NT2/D1 (cell line): ENCODE measurements around the gene PLEKHF1.

Experiments used
- DNase-seq: peaks from one replicate; pipeline ENCODE4 v3.0.0-alpha.2; 2011; ENCODE audit warnings: low read depth, low spot score
- H3K27me3 ChIP-seq: 2 replicates; pipeline ENCODE4 v1.6.0; 2011; ENCODE audit warnings: mild to moderate bottlenecking; ENCODE audit not compliant: insufficient read length, insufficient read depth
- H3K36me3 ChIP-seq: 2 replicates; pipeline ENCODE4 v1.6.1; 2011; ENCODE audit warnings: mild to moderate bottlenecking, low read length, mixed read lengths; ENCODE audit not compliant: insufficient read depth, insufficient read length
- H3K4me1 ChIP-seq: 2 replicates; pipeline ENCODE4 v1.5.1; 2011; ENCODE audit not compliant: insufficient read depth, insufficient read length
- H3K4me3 ChIP-seq: 2 replicates; pipeline ENCODE4 v1.5.1; 2011; ENCODE audit warnings: low read depth; ENCODE audit not compliant: insufficient read length
- H3K9ac ChIP-seq: 2 replicates; pipeline ENCODE4 v1.6.0; 2011; ENCODE audit warnings: low read depth; ENCODE audit not compliant: insufficient read length
- H3K9me3 ChIP-seq: 2 replicates; pipeline ENCODE4 v1.5.1; 2011; ENCODE audit warnings: mild to moderate bottlenecking, low read length; ENCODE audit not compliant: insufficient read depth
- SUZ12 ChIP-seq: IDR thresholded peaks from 2 replicates; pipeline ENCODE4 v1.6.1; 2011; ENCODE audit not compliant: insufficient read length, insufficient read depth; ENCODE audit errors: extremely low read depth
- YY1 ChIP-seq: IDR thresholded peaks from 2 replicates; pipeline ENCODE4 v1.6.1; 2011; ENCODE audit not compliant: insufficient read length, insufficient read depth
- ZNF274 ChIP-seq: IDR thresholded peaks from 2 replicates; pipeline ENCODE4 v1.6.1; 2011; ENCODE audit warnings: mild to moderate bottlenecking, low read depth, low read length

Gene PLEKHF1

GRCh38 chr19:29665215-29665825, at the start of gene PLEKHF1:
Gene PLEKHF1 (plus strand): TSS chr19:29665461. CDS start chr19:29673840, 8,379 bp downstream.
- peaks cover 10% of the 10 kb centered on the region for H3K4me1 ChIP-seq
- no peak for TF ChIP-seq ZNF274
- TF ChIP-seq YY1, result no peak
- no peak for TF ChIP-seq SUZ12
- peaks cover 5% of the 10 kb centered on the region for H3K27me3 ChIP-seq
- peak; percentile 39 for DNase-seq
- no peaks in the 10 kb centered on the region for H3K9me3 ChIP-seq
- peak within 1 kb of the TSS; percentile 55 for H3K4me3 ChIP-seq
- H3K36me3 ChIP-seq, result peaks cover 6% of the 10 kb centered on the region
- H3K9ac ChIP-seq, result peak within 1 kb of the TSS; percentile 74

- Histone ChIP-seq H3K4me1 (no peaks in the 10 kb centered on the region), H3K4me3 (no peak overlapping the region), H3K9me3 (no peaks in the 10 kb centered on the region), H3K36me3 (peaks cover 58% of the 10 kb centered on the region), H3K27me3 (no peaks in the 10 kb centered on the region), H3K9ac (no peak overlapping the region)
- DNase-seq, result no peak
- TF ChIP-seq YY1, result no peak
- TF ChIP-seq ZNF274, result no peak
- TF ChIP-seq SUZ12, result no peak
These were observed 49.3 kb upstream of the PLEKHF1 start for GRCh38 chr19:29615891-29616425.

DNA sequence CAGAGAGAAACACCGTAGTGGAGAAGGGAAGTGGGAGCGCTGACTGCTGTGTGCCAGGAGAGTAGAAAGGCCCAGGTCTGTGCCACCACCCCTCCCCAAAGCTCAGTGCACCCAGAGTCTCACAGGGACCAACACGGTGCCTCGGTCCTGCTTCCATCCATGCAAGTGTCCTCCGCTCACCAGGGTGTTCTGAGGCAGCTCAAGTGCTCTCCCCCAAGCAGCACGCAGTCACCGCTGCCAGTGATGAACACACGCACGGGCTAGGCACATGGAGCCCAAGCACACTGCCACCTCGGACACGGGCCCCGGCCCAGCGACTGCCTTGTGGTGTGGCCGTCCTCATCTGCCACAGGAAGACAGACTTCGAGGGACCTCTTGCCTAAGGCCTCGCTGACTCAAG, 48.7 kb upstream of the PLEKHF1 start:
- Histone ChIP-seq H3K4me3 (no peak overlapping the region), H3K9me3 (no peaks in the 10 kb centered on the region), H3K36me3 (peaks cover 52% of the 10 kb centered on the region), H3K27me3 (no peaks in the 10 kb centered on the region), H3K4me1 (no peaks in the 10 kb centered on the region), H3K9ac (no peak overlapping the region)
- DNase-seq, result no peak
- TF ChIP-seq YY1, result no peak
- TF ChIP-seq SUZ12, result no peak
- TF ChIP-seq ZNF274, result no peak

GRCh38 chr19:29617366-29618266, 47.6 kb upstream of the PLEKHF1 start:
- no peak for TF ChIP-seq SUZ12
- TF ChIP-seq YY1, result no peak
- no peak for TF ChIP-seq ZNF274
- Histone ChIP-seq H3K4me1 (no peaks in the 10 kb centered on the region), H3K27me3 (no peaks in the 10 kb centered on the region), H3K4me3 (no peak overlapping the region), H3K36me3 (peaks cover 41% of the 10 kb centered on the region), H3K9me3 (no peaks in the 10 kb centered on the region), H3K9ac (no peak overlapping the region)
- DNase-seq, result no peak

DNA sequence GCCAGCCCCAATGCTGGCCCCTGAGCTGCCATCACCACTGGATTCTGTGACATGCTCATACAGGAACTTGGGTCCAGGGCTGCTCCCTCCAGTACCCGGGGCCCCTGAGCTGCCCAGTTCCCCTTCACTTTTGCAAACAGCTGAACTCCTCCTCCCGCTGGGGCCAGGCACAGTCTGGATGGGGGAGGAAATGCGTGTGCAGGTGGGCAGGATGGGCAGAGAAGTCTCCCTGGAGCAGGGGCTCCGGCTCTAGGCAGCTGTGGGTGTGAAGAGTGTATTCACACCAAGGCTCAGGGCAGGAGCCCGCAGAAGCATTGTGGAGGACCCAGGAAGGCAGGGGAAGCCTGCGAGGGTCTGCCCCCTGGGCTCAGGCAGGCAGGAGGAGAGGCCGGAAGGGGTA, 46.8 kb upstream of the PLEKHF1 start:
- H3K9me3 ChIP-seq, result no peaks in the 10 kb centered on the region
- no peak for TF ChIP-seq ZNF274
- TF ChIP-seq SUZ12, result no peak
- no peak for TF ChIP-seq YY1
- no peaks in the 10 kb centered on the region for H3K4me1 ChIP-seq
- H3K9ac ChIP-seq, result no peak overlapping the region
- no peak overlapping the region for H3K4me3 ChIP-seq
- no peak for DNase-seq
- H3K36me3 ChIP-seq, result peaks cover 33% of the 10 kb centered on the region
- no peaks in the 10 kb centered on the region for H3K27me3 ChIP-seq

- Histone ChIP-seq H3K4me1 (peaks cover 1% of the 10 kb centered on the region), H3K27me3 (no peaks in the 10 kb centered on the region), H3K36me3 (peaks cover 29% of the 10 kb centered on the region), H3K9ac (no peak overlapping the region), H3K4me3 (no peak overlapping the region), H3K9me3 (no peaks in the 10 kb centered on the region)
- TF ChIP-seq YY1 (no peak), ZNF274 (no peak), SUZ12 (no peak)
- DNase-seq, result no peak
These were observed 46.4 kb upstream of the PLEKHF1 start for GRCh38 chr19:29618871-29619270.

- no peak for DNase-seq
- Histone ChIP-seq H3K4me3 (no peak overlapping the region), H3K27me3 (no peaks in the 10 kb centered on the region), H3K36me3 (peaks cover 13% of the 10 kb centered on the region), H3K4me1 (peaks cover 6% of the 10 kb centered on the region), H3K9ac (no peak overlapping the region), H3K9me3 (no peaks in the 10 kb centered on the region)
- TF ChIP-seq YY1 (no peak), SUZ12 (no peak), ZNF274 (no peak)
These were observed 44.3 kb upstream of the PLEKHF1 start for GRCh38 chr19:29620931-29621351.
